Neuron (in vitro differentiated cells): ENCODE measurements around the gene HEATR5A.
"Not testable (repeated sequence)": the region's sequence is repeated elsewhere in the genome, so short reads cannot be mapped to it uniquely, and the experiment has no call there.

Experiments
- H2AFZ ChIP-seq: one replicate; pipeline ENCODE4 v1.6.1; 2013; ENCODE audit warnings: low read depth, mild to moderate bottlenecking, inconsistent platforms, low read length, moderate library complexity
- H3K27me3 ChIP-seq: one replicate; pipeline ENCODE4 v1.6.1; 2013; ENCODE audit warnings: low read length; ENCODE audit not compliant: insufficient read depth
- H3K36me3 ChIP-seq: one replicate; pipeline ENCODE4 v1.6.1; 2013; ENCODE audit warnings: low read length; ENCODE audit not compliant: insufficient read depth
- H3K4me1 ChIP-seq: one replicate; pipeline ENCODE4 v1.6.1; 2013; ENCODE audit warnings: low read length; ENCODE audit not compliant: insufficient read depth
- H3K4me3 ChIP-seq: 2 replicates; pipeline ENCODE4 v1.5.1; 2013; ENCODE audit warnings: mild to moderate bottlenecking, low read length, moderate library complexity
- H3K9me3 ChIP-seq: one replicate; pipeline ENCODE4 v1.6.1; 2013; ENCODE audit warnings: low read length

Gene HEATR5A

GRCh38 chr14:31323419-31323818 lies 96.9 kb downstream of the HEATR5A start:
- Histone ChIP-seq H2AFZ (no peak overlapping the region), H3K4me1 (no peaks in the 10 kb centered on the region), H3K9me3 (no peaks in the 10 kb centered on the region), H3K27me3 (no peaks in the 10 kb centered on the region), H3K36me3 (peaks cover 4% of the 10 kb centered on the region), H3K4me3 (no peak overlapping the region)

DNA sequence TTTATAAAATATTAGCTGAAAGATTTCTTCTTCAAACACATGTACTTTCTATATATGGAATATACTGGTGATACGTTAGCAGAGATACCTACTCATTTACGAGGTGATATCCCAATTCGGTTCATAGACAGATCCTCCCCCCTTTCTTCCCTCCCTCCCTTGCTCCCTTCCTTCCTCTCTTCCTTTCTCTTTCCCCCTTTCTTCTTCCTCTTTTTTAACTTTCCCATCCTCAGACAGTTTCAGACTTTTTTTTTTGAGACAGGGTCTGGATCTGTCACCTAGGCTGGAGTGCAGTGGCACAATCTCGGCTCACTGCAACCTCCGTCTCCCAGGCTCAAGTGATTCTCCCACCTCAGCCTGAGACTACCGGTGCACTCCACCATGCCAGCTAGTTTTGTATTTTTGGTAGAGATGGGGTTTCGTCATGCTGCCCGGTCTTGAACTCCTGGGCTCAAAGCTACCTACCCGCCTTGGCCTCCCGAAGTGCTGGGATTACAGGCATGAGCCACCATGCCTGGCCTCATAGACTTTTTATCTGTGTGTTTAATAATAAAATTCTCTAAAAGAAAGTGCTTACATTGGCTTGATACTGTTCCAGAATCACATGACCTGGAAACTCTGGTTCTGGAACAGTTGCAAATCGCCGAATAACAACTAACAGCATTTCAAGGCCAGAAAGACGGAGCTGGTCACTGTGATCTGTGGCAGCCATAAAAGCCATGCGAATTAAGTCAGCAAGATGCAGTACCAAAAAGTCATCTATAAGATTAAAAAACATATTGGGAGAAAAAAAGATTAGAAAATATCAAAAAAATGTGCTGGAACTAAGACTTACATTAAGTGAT lies 99.2 kb downstream of the HEATR5A start:
- peaks cover 6% of the 10 kb centered on the region for H3K36me3 ChIP-seq

DNA sequence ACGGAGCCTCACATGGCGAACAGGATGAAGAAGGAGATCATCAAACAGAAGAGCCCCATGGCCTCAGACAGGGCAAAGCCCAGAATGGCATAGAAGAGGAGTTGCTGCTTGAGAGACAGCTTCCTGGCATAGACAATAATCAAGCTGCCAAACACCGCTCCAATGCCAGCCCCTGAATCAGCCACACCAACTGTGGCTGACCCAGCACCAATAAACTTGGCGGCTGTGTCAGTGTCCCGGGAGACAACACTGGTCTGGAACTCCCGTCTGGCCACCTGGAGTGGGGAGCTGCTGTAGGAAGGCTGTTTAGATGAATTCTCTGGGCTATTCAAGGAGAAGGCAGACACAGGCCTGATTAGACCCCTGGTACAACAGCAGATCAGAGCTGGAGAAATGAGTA lies 100.1 kb downstream of the HEATR5A start:
- no peak overlapping the region for H3K4me3 ChIP-seq
- no peak overlapping the region for H2AFZ ChIP-seq
- H3K4me1 ChIP-seq = no peaks in the 10 kb centered on the region
- H3K9me3 ChIP-seq = no peaks in the 10 kb centered on the region
- H3K27me3 ChIP-seq = no peaks in the 10 kb centered on the region
- peaks cover 8% of the 10 kb centered on the region for H3K36me3 ChIP-seq

More for the DNA sequence above, 99.2 kb downstream of the HEATR5A start:
- Histone ChIP-seq H3K4me3 (no peak overlapping the region), H3K27me3 (no peaks in the 10 kb centered on the region), H3K4me1 (no peaks in the 10 kb centered on the region), H3K9me3 (no peaks in the 10 kb centered on the region), H2AFZ (no peak overlapping the region)

DNA sequence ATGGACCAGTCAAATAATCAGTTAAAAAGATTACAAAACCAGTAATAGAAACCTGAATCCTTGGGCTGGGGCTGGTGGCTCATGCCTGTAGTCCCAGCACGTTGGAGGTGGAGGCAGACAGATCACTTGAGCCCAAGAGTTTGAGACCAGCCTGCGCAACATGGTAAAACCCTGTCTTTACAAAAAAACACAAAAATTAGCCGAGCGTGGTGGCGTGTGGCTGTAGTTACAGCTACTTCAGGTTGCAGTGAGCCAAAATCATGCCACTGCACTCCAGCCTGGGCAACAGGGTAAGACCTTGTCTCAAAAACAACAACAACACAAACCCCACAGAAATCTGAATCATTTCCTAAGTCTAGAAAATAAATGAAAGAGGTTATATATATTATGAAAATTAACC lies 100.6 kb downstream of the HEATR5A start:
- Histone ChIP-seq H3K9me3 (no peaks in the 10 kb centered on the region), H3K4me3 (no peak overlapping the region), H3K27me3 (no peaks in the 10 kb centered on the region), H3K36me3 (peaks cover 11% of the 10 kb centered on the region), H2AFZ (no peak overlapping the region), H3K4me1 (no peaks in the 10 kb centered on the region)

- Histone ChIP-seq H2AFZ (no peak overlapping the region), H3K27me3 (no peaks in the 10 kb centered on the region), H3K36me3 (peaks cover 23% of the 10 kb centered on the region), H3K4me1 (no peaks in the 10 kb centered on the region), H3K4me3 (no peak overlapping the region), H3K9me3 (no peaks in the 10 kb centered on the region)
Observed at GRCh38 chr14:31312934-31313333, 107.4 kb downstream of the HEATR5A start.

DNA sequence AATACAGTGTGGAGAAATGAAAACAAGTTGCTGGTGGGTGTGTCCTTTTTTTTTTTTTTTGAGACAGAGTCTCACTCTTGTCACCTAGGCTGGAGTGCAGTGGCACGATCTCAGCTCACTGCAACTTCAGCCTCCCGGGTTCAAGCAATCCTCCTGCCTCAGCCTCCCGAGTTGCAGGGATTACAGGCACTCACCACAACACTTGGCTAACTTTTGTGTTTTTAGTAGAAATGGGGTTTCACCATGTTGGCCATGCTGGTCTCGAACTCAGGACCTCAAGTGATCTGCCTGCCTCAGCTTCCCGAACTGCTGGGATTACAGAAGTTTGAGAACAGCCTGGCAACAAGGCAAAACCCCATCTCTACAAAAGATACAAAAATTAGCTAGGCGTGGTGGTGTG lies 108.0 kb downstream of the HEATR5A start:
- H3K27me3 ChIP-seq, H3K4me3 ChIP-seq, H2AFZ ChIP-seq, H3K4me1 ChIP-seq, H3K9me3 ChIP-seq: not testable (repeated sequence)
- peaks cover 24% of the 10 kb centered on the region for H3K36me3 ChIP-seq

- H3K4me1 ChIP-seq = no peaks in the 10 kb centered on the region
- H3K27me3 ChIP-seq = no peaks in the 10 kb centered on the region
- no peak overlapping the region for H2AFZ ChIP-seq
- no peak overlapping the region for H3K4me3 ChIP-seq
- H3K9me3 ChIP-seq = no peaks in the 10 kb centered on the region
- peaks cover 21% of the 10 kb centered on the region for H3K36me3 ChIP-seq
Observed at GRCh38 chr14:31307618-31308017, 112.7 kb downstream of the HEATR5A start.

DNA sequence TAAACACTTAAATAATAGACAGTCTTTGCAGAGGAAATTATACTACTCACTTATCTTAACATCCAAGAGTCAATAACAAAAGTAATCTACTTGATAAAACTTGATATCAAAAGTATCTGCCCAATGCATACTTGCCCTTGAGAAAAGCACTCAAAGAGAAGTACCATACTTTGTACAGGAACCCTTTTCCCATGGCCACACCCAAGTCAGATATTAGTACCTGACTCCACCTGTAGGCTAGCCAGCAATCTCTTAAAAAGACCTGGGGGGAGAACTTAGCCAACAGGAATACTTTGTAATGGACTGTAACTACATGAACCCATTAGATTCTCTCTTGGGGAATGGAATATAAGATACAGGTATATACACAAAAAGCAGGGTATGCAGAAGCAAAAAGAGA lies 113.2 kb downstream of the HEATR5A start:
- Histone ChIP-seq H3K27me3 (no peaks in the 10 kb centered on the region), H3K9me3 (no peaks in the 10 kb centered on the region), H3K4me1 (no peaks in the 10 kb centered on the region), H3K4me3 (no peak overlapping the region), H2AFZ (no peak overlapping the region), H3K36me3 (peaks cover 17% of the 10 kb centered on the region)

DNA sequence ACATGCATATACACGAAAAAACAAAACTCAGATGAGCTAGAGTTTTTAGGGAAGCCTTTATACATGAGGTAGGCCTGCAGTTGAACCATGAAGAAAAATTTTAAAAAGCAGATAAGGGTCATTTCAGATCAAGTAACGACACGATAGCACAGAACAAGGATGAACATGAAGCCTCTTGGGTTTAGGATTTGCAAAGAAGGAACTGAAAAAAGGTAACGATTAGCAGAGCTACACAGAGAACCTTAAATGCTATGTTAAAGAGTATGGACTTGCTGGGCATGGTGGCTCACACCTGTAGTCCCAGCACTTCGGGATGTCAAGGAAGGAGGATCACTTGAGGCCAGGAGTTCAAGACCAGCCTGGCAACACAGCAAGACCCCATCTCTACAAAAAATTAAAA lies 116.7 kb downstream of the HEATR5A start:
- Histone ChIP-seq H3K36me3 (peaks cover 11% of the 10 kb centered on the region), H3K27me3 (no peaks in the 10 kb centered on the region), H2AFZ (no peak overlapping the region), H3K4me1 (no peaks in the 10 kb centered on the region), H3K4me3 (no peak overlapping the region), H3K9me3 (no peaks in the 10 kb centered on the region)

- no peaks in the 10 kb centered on the region for H3K9me3 ChIP-seq
Observed at GRCh38 chr14:31300883-31301282, 119.5 kb downstream of the HEATR5A start.

DNA sequence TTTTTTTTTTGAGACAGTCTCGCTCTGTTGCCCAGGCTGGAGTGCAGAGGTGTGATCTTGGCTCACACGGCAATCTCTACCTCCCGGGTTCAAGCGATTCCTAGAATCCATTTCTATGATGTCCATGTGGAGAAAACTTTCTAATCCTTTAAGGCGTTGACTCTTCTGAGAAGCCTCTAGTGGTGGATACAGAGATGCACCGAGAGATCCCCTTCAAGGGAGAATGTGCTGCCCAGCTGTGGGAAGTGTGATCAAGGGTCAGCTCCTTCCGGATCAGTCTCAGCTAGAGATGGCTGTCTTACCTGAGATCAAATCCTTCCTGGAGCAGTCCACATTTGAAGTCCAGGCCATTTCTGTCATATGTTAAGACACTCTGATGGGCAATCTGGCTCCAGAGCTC lies 120.1 kb downstream of the HEATR5A start:
- H3K4me3 ChIP-seq = no peak overlapping the region
- H3K27me3 ChIP-seq = no peaks in the 10 kb centered on the region
- no peak overlapping the region for H2AFZ ChIP-seq
- H3K4me1 ChIP-seq = no peaks in the 10 kb centered on the region
- peaks cover 6% of the 10 kb centered on the region for H3K36me3 ChIP-seq
- H3K9me3 ChIP-seq = no peaks in the 10 kb centered on the region

More at GRCh38 chr14:31300883-31301282, 119.5 kb downstream of the HEATR5A start:
- Histone ChIP-seq H3K36me3 (peaks cover 6% of the 10 kb centered on the region), H2AFZ (no peak overlapping the region), H3K27me3 (no peaks in the 10 kb centered on the region), H3K4me3 (no peak overlapping the region), H3K4me1 (no peaks in the 10 kb centered on the region)

DNA sequence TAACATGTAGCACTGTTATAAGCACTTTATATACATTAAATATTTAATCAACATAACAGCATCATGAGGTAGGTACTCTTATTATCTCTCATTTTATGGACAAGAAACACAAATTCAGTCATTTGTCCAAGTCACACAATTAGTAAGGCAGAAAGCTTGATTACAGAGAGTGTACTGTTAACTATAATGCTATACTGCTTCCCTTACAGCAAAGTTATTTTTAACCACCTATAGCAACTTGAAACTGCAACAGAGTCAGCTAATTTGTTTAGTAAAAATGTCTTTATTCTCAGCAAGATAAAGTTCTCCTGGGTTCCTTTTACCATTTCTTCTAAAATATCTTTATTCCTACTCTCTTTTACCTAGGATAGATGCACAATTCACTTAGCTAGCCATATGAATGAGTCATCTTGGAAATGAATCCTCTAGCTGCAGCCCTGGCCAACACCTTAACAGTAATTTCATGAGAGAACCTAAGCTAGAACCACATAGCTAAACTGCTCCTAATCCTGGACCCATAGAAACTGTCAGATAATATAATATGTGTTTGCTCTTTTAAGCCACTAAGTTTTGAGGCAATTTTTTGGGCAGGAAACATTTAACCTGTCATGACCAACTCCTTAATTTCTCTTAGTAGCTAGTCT lies 122.5 kb downstream of the HEATR5A start:
- no peaks in the 10 kb centered on the region for H3K4me1 ChIP-seq
- no peak overlapping the region for H2AFZ ChIP-seq
- H3K4me3 ChIP-seq = no peak overlapping the region
- H3K9me3 ChIP-seq = no peaks in the 10 kb centered on the region
- H3K27me3 ChIP-seq = no peaks in the 10 kb centered on the region
- H3K36me3 ChIP-seq = peaks cover 9% of the 10 kb centered on the region

DNA sequence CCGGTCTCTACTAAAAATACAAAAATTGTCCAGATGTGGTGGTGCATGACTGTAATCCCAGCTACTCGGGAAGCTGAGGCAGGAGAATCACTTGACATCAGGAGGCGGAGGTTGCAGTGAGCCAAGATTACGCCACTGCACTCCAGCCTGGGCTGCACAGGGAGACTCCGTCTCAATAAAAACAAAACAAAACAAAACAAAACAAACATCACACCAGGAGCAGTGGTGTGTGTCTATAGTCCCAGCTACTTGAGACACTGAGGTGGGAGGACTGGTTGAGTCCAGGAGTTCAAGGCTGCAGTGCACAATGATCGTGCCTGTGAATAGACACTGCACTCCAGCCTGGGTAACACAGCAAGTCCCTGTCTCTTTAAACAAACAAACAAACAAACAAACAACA lies 123.2 kb downstream of the HEATR5A start:
- H3K9me3 ChIP-seq = no peaks in the 10 kb centered on the region
- no peaks in the 10 kb centered on the region for H3K4me1 ChIP-seq
- H3K36me3 ChIP-seq = peaks cover 10% of the 10 kb centered on the region
- no peak overlapping the region for H3K4me3 ChIP-seq
- H3K27me3 ChIP-seq = no peaks in the 10 kb centered on the region
- H2AFZ ChIP-seq = no peak overlapping the region
